DMS114 treated with DMSO at 0.1 percent for 48 hours (cell line): ENCODE data around the gene KIAA1328.

Source experiments
- DNase-seq: peaks from one replicate; lab custom pipeline; 2025; ENCODE audit not compliant: unreplicated experiment; lab: John Stamatoyannopoulos, UW

The KIAA1328 gene

DNA sequence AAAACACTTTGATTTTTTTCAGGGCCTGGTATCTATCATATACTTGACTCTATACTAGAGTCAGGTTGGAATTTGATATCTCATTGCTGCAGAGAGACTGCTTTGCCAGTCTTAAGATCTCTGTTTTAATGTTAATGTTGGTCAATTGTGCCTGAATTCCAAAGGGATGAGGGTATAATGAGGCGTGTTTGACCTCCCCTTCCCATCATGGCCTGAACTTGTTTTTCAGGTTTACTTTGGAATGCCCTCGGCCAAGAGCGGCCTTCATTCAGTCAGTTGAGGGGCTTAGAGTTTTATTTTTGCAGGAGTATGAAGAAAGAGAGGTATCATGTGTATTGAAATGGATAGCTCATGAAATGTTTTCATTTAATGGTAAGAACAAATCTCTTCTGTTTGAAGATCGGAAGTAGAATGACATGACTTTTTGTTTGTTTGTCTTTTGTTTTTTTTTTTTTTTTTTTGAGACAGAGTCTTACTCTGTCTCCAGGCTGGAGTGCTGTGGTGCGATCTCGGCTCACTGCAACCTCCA is 119.0 kb downstream of the KIAA1328 start:
- no peak for DNase-seq

DNA sequence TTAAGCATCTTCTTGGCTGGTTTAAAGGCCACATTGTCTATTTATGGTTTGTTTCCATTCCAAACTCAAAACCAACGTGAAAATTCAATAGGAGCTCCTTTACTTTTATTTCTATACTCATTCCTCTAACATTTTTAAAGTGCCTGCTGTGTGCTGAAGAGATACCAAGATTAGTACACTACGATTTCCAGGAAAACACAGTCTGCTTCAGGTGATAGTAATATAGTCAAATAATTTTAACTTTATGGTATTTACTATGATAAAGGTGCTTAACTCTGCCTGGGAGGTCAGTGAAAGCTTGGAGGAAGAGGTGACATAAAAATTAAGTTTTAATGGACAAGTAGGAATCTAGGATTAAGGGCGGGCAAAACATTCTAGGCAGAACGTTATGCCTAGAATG is 121.4 kb downstream of the KIAA1328 start:
- no peak for DNase-seq

DNA sequence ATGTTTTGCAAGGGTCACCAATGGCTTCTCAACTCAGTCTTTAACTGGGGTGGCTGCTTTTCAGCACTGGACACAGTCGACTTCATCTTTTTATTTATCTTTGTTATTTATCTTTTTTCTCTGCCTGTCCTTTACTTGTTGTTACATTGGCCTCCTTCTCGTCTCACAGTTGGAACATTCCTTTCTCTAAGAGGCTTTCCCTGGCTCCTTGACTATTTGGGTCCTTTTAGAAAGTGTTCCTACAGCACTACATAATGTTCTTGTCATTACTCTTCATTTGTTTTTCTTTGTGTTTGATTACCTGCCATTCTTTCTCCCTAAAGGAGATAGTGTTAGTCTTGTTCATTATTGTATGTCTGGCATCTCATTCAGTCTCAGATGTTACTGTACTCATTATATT is 122.0 kb downstream of the KIAA1328 start:
- DNase-seq: no peak

DNA sequence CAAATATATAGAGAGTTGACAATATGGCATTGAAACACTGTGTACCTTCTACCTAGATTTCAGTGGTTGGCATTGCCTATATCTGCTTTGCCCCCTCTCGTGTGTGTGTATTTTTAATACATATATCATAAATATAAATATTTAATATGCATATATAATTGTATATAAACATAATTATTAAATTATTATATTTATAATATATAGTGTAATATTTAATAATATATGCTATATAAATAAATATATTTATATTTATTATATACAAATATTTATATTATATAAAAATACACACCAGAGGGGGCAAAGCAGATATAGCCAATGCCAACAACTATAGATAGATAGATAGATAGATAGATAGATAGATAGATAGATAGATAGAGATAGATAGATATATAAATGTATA is 124.1 kb downstream of the KIAA1328 start:
- no peak for DNase-seq

DNA sequence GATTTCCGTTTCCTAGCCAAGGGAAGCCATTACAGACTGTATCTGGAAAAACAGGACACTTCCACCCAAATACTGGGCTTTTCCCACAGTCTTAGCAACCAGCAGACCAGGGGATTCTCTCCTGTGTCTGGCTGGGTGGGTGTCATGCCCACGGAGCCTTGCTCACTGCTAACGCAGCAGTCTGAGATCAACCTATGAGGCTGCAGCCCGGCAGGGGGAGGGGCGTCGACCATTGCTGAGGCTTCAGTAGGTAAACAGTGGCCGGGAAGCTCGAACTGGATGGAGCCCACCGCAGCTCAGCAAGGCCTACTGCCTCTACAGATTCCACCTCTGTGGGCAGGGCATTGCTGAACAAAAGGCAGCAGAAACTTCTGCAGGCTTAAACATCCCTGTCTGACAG is 131.1 kb downstream of the KIAA1328 start:
- DNase-seq: no peak

DNA sequence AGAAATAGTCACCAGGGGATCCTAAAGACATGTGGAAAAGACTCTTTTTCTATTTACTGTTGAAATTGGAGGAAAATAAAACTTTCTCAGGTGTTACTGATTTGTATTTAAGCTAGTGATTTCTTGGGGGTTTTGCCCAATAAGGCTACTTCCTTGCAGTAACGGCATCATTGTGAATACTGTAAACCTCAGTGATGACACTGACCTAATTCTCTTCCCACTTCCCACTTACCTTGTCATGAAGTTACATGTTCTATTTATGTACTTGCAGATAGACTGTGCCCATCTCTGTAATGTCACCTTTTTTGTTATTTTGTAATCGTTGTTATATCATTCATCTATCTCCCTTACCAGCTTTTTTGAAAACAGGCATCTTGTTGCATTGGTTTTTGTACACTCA is 134.5 kb downstream of the KIAA1328 start:
- no peak for DNase-seq

DNA sequence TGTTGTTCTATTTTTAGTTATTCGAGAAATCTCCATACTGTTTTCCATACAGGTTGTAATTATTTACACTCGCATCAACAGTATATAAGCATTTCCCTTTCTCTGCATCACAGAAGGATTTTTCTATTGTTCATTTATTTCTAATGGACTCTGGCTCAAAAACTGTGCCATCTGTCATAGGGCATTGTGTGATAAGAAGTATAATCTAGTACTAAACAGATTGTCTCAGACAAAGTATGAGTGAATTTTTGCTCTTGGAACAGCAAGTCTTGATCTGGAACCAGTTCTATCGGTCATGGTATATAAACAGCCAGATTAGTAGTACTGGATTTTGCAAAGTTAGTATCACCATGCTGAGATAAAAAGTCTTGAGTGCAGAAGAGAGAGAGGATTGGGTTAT is 145.8 kb downstream of the KIAA1328 start:
- DNase-seq: no peak

DNA sequence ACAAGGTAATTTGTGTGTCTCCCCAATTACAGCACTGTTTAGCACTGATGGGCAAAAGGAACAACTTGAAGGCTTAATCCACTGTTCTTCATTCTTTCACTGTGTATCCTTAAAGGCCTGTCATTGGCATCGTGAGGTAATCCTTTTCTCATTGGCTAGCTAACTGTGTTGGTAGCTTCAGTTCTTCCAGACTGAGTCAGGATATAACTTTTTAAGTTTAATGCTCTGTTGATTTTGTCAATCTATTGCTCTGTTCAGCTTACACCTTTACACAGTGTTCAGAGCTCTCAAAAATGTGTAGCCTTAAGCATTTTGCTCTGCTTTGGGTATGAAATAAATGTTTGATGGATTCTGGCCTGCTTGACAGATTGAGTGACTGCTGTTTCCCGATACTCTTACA is 148.2 kb downstream of the KIAA1328 start:
- no peak for DNase-seq

DNA sequence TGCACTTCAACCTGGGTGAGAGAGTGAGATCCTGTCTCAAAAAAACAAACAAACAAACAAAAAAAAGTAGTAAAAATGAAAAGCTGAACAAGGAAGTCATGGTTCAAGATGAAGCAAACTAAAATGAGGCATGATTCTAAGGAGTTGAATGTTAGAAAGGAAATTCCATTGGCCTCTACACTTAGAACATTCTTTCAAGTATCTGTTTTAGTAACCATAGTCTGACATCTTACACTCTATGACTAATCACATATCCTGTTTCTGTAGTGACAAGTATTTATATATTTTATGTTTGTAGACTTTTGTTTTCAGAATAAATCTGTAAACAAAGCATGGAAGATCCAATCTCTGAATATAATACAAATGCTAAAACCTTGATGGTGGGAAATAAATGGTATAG is 164.1 kb downstream of the KIAA1328 start:
- no peak for DNase-seq

DNA sequence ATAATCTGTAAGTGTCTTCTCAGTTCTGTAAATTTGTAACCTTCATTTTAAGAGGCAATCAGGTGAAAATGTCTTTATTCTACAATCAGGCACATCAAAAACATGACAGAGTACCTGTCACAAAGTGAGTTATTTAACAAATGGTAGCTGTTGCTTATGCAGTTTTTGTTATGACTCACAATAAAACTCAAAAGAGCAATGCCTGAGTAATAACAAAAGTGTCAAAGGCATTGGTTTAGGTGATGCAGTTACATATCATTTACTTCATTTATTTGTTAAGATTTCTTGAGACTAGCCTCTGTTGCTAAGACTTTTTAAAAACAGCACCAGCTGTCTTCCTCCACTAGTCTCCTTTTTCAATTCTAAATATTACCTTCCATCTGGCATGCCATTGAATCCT is 177.8 kb downstream of the KIAA1328 start:
- no peak for DNase-seq

DNA sequence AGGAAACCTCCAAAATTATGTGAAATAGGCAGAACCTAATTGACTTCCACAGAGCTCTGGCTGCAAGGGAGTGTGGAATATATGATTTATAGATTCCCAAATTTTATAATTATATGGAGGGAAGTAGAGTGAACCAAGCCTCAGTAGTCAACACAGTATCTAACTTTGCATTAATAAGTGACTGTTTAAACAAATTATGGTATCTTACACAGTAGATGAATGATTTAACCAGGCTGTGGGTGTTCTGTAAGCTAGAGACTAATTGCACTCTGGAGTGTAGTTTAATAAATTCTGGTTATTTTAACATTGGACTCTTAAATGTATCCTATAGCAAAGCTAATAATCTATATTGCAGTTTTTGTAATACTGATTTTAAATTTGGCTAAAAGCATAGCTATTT is 183.5 kb downstream of the KIAA1328 start:
- DNase-seq: no peak

DNA sequence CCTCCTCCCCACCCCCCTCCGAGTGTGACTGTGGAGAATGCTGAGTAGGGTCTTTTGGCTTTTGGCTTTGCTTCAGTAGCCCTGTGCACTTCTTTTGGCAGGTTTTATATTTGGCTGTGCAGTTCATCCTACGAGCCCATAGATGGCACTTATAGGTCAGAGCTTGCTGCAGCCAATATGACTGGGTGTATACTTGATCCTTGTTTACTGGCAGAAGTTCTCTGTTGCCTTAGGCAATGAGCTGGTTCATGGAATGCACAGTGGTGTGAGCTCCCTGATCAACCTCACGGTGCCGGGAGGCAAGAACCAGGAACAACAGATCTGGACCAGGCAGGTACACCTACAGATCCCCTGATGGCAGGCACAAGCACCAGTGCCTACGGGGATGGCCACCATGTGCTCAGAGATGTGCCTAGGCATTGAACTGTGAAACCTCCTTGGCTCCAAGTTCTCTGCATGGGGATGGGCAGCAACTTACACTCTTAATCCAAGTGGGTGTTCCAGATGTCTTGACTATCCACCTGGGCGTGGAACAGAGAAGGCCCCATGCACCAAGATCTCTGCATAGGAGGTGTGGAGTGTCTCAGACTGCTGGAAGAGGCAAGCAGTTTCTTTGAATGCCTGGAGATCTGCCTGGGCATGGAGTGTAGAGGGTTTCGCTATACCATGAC is 190.4 kb downstream of the KIAA1328 start:
- peak; percentile 9 for DNase-seq

DNA sequence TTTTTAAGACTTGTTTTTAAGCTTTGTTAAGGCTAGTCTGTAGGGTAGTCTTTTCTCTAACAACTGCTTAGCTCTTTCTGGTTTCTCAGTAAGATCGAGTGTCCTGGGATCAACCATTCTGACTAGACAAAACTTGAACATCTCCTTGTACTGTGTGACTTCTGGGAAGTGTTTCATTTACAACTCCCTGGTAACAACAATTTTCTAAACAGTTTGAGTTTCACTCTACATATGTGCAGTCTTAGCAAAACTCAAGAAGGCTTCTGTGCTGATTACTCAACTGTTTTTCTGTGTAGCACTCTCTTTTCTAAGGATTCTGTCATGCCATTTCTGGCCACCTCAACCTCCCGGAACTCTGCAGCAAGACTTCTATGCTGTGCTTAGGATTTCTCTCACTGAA is 204.5 kb downstream of the KIAA1328 start:
- no peak for DNase-seq

DNA sequence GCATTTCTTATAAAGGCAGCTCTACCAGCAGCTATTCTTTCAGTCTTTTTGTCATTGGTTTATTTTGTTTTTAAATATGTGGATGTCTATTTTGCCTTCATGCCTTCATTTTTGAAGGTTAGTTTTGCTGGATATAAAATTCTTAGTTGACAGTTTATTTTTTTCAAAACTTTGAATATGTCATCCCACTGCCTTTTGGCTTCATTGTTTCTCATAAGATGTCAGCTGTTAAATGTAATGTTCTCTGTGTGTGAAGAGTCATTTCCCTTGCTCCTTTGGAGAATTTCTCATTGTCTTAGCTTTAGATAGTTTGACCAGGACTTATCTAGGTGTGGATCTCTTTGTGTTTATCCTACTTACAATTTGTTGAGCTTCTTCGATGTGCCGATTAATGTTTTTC is 213.5 kb downstream of the KIAA1328 start:
- DNase-seq: no peak

DNA sequence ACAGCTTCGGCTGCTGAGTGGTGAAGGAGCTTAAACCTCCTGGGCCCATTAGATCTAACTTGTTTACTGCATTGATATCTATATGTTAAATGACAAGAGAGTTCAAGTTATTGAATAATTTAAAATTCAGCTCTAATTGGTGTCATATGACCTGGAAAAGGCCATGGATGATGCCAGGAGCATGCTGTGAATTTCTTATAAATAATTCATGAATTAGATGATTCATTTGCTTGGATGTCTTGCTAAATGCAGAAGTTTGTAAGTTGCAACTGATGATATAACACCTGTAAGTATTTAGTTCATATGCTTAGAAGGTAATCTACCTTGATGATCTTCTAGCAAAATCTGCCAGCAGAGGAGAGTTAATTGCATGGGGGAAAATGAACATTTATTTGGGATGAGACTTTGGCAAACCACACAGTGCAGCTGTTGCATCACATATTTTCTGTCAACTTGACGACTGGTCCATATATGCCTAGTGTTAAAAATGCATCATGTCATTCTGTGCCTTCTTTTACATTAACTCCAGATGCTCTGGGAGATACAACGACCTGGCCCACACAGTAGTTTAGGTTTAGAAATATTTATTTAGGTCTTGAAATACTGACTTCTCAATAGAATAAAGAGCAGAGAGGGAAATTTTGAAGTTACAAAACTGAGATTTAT is 226.3 kb downstream of the KIAA1328 start:
- DNase-seq: no peak

DNA sequence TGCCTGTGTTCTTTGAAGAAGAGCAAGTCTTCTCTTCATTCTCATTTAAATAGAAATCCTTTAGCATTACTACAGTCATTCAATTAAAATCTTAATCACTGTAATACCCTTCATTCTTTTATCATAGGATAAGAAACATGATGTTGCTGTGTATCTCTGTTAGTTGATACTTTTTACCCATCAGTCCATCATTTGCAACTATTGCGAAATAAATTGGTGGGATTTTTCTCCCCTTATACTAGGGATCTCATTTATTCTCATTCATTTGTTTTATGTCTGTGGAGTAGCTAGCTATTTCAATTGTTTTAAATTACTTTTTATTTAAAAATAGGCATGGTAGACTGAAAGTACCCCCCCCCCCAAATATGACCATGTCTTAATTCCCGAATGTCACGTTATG is 235.3 kb downstream of the KIAA1328 start:
- no peak for DNase-seq

DNA sequence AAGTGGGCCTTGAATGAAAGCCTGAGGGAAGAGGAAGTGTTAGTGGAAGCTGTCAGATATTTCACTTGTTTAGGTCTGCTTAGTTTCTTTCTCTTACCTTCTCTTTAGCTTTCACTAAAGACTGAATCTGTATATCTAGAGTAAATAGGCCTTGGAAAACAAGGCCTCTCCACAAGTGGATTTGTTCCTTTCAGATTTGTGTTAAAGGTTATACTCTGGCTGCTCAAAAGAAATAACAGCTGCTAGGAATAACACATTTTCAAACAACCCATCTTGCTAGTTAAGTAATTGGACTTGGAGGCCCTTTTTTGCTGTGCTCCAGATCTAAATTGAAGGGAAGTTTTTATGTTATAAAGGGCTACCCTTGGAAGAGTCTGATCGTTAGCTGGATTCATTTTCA is 236.3 kb downstream of the KIAA1328 start:
- no peak for DNase-seq

DNA sequence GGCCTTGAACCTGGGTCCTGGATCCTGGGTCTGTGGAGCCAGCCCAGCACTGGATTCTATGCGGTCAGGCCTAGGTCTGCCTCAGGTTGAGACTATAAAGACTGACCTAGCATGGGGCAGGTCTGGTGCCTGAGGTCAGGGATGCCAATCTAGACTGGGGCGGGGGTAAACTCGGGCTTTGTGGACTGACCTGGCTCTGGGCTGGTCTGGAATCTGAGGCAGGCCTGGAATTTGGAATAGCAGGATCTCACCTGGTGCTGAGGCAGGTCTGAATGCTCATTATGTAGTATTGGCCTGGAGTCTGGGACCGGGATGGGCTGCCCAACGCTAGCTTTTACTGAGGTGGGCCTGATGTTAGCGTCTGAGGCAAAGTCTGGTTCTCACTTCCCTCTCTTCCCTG is 256.0 kb downstream of the KIAA1328 start:
- no peak for DNase-seq

DNA sequence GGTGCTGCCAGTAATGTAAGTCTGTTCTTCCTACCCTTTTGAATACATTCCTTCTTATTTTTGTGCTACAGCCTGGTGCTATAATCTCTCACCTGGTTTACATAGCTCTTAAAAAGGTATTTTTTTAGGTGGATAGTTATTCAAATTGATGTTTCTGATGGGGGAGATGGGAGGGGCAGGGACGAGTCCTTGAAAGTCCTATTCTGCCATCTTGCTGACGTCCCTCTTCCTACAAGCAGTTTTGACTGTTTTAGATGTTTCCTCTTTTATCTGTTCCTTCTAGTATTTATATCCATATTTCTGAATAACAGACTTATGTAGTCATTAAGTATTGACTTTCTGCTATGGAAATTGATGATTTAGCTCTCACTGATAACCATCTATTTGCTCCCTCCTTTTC is 256.4 kb downstream of the KIAA1328 start:
- no peak for DNase-seq

DNA sequence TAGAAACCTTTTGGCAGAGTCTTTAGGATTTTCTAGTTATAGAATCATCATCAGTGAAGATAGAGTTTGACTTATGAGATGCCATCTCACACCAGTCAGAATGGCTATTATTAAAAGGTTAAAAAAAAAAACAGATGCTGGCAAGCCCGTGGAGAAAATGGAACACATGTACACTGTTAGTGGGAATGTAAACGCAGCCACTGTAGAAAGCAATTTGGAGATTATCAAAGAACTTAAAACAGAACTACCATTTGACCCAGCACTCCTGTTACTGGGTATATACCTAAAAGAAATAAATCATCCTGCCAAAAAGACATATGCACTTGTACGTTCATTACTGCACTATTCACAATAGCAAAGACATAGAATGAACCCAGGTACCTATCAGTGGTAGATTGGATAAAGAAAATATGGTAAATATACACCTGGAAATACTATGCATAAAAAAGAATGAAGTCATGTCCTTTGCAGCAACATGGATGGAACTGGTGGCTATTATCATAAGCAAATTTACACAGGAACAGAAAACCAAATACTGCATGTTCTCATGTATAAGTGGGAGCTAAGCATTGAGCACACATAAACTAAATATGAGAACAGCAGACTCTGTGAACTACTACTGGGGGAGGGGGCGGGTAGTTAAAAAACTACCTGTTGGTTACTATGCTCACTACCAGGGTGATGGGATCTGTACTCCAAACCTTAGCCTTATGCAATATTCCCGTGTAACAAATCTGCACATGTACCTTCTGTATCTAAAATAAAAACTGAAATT is 279.0 kb downstream of the KIAA1328 start:
- DNase-seq: no peak

DNA sequence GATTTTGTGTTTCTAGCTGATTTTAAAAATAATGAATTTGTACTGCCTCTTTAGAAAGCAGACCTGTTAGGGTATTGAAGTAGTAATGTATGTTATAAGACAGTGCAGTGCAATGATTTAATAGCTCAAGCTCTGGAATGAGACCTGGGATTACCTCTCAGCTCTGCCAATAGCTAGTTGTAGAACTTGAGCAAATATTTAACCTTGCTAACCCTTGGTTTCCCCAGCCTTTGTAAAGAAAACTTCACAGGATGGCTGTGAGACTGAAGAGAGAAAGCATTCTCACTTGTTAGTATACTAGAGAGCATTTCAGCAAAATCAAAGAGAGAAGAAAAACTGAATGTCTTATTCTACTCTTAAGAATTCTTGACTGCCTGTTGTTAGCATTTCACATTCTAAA is 293.9 kb downstream of the KIAA1328 start:
- no peak for DNase-seq

DNA sequence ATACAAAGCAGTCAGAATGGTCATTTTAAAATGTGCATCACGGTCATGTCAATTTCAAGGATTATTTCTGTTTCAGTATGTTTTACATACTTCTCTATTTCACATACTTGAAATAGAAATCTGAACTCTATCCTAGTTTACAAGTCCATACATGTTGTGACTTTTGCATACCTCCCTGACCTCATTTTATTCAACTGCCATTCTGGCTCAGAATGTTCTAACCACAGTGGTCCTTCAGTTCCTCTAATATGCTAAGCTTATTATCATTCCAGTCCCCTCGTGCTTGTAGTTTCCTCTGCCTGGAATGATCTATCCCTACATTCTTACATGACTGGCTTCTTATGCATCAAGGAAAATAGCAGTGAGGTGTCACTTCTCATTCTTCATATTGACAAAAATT is 295.6 kb downstream of the KIAA1328 start:
- DNase-seq: no peak
